Limb (tissue), 2 donors: ENCODE measurements around the gene FUT2.

Experiments used
- DNase-seq, 2 donors: peaks; one replicate each; pipeline ENCODE4 v3.0.0-alpha.2; 2016; ENCODE audit errors: extremely low spot score in 2 of 2

The FUT2 gene

DNA sequence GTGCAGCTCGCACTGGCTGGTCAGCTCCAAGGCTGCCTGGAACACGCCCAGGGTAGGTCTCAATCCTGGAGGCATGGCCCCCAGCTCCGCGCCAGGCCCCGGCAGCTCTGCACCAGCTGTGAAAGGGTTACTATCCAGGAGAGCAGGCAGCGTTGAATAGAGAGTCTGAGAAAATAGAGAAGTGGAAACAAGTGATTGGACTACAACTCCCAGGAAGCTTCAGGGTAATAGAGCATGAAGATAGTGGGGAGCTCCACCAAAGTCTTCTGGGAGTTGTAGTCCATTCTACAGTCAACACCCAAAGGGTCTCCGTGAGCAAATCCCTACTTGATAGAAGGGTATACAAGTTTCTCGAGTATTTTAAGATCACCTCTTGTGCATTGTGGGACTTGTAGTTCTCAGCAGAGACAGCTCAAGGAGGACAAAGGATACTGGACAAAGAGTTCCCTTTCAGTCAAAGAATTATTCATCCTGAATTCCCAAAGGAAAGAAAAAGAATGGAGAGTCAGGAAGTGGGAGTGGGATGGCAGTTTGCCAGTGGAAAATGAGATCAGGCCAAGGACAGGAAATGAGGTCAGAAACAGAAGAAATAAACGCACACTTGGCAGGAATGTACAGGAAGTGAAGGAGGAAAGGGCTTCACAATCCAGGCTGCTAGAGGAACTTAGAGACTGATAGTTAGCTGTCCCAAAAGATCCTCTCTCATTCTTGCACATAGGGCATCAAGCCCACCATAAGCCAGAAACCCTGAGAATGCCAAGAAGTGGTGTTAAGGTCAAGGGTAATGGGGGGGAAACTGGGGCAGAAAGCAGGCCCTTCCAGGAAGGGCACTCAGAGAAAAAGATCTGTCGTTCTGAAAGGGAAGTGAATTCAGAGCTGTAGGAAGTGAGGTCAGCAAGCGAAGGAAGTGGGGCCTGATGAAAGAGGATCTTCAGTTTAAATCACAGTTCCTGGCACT lies 29.3 kb downstream of the FUT2 start:
- peak; percentile 82 to 86 for DNase-seq

DNA sequence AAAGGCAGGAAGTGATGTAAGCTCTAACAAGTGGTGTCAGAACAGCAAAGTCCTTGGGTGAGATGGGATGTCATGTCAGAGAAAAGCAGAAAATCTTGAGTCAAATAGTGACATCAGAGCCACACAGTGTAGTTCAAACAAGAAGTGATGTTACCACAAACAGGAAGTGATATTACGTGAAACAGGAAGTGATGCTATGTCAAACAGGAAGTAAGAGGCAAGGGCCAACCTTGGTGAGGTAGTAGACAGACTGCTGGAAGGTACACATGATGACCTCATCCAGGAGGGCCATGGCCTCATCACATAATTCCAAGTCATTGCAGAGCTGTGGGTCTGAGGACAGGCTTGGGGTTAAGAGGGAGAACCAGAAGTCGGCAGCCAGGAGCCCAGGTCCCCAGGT lies 30.8 kb downstream of the FUT2 start:
- no peak for DNase-seq

DNA sequence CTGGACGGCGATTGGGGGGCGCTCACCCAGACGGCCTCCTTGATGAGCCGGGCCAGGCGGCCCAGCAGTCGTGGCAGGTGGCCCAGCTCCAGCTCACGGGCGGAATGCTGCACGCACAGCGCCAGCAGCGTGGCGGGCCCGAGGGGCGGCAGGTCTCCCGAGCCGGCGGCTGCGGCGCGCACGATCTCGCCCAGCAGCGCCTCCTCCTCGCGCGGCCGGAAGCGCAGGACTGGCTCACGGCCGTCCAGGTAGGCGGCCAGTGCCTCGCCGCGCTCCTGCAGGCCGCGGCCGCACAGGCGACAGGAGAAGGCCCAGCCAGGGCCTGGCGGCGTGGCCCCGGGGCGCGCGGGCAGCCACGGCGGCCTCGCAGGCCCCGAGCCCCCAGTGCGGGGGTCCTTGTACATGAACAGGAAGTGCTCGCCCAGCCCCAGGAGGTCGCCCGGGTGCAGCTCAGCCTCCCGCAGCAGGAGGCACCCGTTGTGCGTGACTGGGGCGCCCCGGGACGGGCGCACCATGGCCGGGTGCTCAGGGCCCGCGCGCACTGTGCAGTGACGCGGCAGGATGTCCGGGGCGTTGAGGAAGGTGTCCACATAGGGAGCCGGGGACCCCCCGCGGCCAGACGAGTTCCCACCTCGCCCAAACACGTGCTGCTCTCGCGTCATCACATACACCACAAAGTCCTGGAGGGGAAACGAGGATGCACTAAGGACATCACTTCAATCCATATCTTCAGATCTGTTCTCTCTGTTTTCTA lies 33.3 kb downstream of the FUT2 start:
- DNase-seq: no peak

DNA sequence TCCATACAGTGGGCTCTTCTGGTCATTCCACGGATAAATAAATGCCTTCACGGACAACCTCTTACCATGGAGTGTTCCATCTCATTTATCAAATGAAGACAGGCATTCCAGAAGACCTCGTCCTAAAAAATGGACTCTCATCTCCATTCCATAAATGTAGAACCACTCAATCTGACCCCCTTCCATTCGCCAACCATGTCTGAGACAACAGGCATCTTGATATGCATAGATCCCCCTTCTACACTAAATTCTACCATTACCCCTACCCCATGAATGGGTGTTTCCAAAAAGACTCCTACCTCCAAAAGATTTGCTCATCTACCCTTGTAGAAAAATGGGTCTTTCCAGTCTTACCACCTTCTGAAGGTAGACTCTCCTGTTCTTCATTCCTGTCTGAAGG lies 35.7 kb downstream of the FUT2 start:
- DNase-seq: no peak

DNA sequence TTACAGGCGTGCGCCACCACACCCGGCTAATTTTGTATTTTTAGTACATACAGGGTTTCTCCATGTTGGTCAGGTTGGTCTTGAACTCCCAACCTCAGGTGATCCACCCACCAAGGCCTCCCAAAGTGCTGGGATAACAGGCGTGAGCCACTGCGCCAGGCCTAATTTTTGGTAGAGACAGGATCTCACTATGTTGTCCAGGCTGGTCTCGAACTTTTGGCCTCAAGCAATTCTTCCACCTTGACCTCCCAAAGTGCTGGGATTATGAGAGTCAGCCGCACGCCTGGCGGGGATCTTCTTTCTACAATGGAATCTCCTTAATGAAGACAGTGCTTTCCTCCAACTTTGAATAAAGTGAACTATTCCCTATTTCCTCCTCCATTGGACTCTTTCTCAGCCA lies 38.9 kb downstream of the FUT2 start:
- no peak for DNase-seq

DNA sequence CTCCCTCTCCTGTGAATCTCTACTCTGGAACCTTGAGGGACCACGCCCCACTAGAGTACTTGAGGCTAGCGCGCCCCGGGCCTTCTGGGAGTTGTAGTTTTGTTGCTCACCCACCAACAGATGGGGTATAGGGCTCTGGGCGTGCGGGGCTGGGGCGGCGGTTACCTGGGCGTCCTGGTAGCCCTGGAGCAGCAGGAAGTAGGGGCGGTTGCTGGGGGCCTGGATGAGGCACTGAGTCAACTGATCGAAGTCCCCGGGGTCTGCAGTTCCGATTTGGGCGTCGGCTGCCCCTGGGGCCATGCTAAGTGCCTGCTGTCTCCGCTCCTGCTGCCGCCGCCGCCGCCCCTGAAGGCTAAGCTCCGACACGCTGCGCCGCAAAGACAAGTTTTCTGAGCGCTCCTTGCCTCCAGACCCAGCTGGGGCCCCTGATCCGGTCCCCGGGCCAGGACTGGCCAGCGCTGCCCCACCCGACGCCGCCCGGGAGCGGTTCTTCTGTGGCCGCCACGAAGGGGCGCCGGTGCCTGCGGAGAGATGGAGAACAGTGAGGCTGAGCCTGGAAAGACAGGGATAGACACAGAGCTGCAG lies 39.4 kb downstream of the FUT2 start:
- DNase-seq: peak in 1 of 2 donors; percentile 60

DNA sequence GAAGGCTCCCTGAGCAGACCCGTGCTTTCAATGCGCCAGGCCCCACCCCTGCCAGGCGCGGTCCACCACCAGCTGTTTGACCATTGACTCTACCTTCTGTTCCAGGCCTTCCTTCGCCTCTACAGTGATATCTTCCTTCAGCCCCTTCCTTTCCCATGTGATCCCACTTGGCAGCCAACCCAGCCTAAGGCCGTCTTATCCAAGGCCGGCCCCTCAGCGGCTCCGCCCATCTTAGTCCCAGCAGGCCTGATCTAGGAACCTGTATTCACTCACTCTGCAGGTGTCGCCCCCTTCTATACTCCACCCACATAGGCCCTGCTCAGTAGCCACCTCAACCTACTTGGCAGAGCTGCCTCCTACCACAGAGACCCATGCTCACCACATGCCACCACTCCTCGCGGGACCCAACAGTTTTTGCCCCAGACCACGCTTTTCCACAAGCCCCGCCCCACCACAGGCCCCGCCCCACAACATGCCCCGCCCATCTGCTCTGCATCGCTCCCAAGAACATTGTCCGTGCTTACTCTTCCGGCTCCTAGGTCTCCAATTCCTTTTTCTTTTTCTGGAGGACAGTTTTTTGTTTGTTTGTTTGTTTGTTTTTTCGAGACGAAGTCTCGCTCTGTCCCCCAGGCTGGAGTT lies 41.7 kb downstream of the FUT2 start:
- DNase-seq: no peak

DNA sequence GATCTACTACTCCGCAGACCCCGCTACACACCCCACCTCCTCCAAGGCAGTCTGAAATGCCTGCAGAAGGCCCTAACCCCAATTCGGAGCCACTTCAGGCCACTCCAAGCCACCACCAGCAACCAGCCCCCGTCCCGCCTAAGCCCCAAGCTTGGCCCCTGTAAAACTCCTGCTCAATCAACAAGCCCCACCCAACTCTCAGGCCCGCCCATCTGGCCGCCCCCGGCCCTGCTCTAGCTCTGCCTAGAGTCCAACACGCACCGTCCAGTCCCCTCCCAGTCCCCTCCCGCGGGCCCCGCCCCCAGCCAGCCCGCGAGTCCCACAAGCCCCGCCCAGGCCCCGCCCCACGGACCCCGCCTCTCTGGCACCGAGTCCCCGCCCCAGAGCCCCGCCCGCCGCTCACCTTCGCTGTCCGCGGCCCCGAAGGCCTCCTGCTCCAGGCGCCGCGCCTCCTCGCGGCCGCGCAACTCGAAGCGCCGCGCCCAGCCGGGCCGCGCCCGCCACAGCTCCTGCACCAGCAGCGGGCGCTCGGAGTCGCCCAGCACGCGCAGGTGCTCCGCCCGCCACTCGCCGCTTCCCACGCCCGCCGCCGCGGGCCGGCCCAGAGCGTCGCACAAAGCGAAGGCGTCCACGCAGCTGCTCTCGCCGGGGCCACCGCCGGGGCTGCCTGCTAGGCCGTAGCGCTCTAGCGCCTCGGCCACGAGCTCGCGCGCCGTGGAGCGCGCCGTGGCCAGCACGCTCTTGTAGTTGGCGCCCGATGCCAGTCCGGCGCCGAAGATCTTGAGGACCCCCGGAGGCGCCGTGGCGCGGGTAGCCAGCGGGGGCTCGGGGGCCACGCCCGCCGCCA lies 43.0 kb downstream of the FUT2 start:
- DNase-seq: peak; percentile 91 to 98

DNA sequence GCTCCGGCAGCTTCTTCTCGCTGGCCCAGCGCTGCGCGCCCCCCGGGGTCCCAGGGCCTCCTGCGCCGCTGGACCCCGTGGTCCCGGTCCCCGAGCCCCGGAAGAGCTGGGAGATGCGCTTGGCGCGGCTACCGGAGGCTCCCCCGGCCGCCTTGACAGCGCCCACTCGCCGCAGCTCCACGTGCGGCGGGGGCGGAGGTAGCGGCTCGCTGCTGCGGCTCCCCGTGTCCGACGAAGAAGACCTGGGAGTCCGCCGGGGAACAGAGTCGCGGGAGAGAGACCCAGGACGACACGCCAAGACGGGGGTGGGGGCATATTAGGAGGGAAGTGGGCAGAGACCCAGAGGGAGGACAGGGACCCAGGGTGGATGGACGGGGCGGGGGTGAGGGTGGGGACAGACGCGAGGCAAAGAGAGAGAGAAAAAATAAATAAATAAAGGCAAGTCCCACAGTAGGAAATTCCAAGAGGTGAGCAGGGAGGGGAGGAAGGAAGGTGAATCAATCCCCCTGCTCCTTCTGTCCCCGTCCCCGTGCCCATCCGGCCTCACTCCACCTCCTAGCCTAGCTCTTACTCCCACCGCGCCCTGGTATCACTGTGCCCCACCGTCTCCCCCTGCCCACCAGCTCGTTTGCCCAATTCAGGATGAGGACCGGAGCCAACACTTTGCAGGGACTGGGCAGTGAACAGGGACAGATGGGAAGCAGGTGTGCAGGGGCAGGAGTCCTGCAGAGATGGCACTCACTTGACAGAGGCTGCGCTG lies 43.8 kb downstream of the FUT2 start:
- peak in 1 of 2 donors; percentile 50 for DNase-seq

DNA sequence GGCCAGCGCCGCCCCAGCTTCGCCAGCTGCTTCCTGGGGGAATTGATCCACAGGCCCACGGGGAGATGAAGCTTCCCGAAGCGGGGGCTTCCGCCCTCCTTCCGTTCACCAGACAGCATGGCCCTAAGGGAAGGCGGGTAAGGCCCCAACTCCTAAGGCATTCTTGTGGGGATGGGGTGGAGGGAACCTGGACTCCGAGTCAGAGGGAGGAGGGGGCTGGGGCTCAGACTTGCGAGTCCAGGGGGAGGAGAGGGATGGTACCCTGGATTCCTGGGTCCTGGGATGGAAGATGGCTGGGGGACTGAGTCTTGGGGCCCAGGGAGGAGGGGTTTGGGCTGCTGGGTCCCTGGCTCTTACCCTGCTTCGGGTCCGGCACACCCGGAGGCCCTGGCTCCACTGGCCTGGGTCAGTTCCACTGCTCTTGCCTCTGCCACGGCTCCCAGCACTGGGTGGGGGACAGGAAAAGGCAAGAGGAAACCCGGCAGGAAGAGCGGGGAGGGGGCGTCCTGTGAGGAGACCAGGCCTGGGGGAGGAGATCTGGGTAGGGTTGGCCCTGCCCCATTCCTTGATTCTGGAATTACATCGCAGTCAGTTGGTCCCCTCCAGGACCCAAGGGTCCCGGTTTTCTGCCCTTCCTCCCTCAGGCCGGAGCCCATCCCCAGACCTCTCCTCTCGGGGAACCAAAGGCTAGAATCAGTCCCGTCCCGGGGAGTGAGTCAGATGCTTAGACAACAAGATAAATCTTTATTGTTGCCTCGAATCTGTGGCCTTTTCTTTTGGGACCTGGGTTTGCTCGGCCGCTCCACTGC lies 44.6 kb downstream of the FUT2 start, which contains the start of gene RASIP1:
Gene RASIP1, minus strand, starts transcription at position 447 of the 809 bp plus-strand sequence. Its CDS starts 328 bp downstream, at position 119.
- DNase-seq: no peak

DNA sequence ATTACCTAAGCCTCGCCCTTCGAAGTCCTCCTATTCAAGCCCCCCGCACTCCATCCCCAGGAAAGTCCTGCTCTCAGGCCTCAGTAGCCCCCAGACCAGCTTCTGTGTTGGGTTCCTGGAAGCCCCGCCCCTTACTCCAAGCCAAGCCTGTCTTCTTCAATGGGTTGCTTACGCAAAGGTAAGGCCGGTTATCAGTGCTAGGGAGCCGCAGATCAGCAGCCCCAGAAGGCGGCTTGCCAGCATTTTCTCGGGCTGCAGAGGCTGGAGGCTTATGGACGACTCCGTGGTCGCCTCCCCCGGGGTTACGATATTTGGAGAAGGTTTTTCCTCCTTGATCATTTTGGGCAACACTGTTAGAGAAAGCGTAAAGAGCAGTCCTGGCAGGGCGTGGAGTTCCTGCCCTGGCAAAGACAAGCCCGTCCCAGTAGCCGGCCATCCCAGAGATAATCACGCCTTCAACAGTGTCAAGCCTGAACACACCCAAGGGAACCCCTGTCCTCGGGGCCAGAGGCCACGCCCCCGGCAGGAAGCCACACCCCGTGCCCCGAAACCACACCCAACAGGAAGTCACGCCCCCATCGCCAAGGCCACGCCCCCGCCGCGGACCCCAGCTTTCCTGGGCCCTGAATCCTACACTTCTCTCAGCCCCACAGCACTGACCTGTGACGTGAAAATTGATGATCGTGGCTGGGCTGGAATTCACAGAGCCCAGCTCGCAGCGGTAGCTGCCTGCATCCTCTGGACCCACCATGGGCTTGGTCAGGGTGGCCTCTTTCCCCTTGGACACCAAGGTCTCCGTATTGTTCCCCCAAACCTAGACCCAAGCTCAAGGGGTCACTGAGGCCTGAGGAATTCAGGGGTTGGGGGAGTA lies 45.6 kb downstream of the FUT2 start:
- peak in 1 of 2 donors; percentile 61 for DNase-seq

DNA sequence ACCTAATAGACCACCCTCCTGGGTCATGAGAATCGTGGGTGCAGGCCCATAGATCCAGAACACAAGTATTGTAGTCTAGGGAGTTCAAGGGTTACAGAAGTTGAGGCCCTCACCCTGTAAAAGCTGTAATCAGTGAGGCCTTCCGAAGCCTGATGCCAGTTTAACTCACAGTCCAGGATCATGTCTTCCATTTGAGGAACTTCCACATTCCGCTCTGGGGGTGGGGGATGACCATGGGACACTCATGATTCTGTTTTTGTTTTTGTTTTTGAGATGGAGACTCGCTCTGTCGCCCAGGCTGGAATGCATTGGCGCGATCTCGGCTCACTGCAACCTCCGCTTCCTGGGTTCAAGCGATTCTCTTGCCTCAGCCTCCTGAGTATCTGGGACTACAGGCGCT lies 46.3 kb downstream of the FUT2 start:
- no peak for DNase-seq

DNA sequence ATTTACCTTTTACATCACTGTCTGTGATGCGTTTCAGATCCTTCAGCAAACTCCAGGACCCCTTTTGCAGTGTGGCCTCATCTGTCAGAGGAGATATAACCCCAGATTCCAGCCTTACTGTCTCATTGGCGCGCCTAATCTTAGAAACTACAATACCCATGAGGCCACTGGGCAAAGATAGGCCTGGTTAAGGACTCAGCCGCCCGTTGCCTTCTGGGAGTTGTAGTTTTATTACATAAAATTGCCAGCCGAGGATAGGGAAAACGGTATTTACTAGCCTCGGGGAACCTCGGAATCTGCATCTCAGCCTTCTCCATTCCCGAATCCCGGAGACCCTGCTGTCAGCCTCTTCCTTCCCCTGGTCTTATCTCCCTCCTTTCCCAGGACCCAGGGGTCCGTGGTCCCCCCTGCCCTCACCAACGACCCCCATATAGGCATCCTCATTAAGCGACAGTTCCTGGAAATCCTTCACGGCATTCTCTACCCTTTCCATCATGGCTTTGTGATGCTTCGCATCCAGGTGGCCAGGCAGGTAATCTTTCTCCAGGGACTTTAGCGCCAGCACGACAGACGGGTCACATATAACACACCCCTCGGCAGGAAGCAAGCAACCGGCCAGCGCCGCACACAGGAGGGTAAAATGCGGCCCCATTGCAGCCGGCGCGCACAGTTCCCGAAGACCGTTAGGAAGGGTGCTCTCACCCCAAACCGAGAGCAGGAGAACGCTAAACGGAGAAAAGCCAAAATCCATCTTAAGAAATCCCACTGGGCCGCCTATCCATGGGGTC lies 49.6 kb downstream of the FUT2 start:
- DNase-seq: peak; percentile 64 to 72

DNA sequence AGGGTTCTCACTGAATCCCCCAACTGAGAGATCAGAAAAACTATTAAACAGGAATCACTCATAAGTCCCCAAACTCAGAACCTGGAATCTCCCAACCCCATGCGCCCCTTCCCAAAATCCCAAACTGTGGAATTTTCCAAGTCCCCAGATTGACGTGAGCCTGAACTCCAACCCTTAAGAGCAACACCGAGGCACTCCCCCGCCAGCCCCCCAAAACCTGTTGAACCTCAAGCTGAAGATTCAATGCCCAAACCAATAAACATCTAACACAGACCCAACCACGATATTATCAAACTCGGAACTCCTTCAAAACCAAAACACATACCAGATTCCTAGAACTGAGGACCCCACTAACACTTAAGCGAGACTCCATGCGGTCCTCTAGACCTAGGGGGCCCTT lies 50.3 kb downstream of the FUT2 start:
- DNase-seq: no peak

DNA sequence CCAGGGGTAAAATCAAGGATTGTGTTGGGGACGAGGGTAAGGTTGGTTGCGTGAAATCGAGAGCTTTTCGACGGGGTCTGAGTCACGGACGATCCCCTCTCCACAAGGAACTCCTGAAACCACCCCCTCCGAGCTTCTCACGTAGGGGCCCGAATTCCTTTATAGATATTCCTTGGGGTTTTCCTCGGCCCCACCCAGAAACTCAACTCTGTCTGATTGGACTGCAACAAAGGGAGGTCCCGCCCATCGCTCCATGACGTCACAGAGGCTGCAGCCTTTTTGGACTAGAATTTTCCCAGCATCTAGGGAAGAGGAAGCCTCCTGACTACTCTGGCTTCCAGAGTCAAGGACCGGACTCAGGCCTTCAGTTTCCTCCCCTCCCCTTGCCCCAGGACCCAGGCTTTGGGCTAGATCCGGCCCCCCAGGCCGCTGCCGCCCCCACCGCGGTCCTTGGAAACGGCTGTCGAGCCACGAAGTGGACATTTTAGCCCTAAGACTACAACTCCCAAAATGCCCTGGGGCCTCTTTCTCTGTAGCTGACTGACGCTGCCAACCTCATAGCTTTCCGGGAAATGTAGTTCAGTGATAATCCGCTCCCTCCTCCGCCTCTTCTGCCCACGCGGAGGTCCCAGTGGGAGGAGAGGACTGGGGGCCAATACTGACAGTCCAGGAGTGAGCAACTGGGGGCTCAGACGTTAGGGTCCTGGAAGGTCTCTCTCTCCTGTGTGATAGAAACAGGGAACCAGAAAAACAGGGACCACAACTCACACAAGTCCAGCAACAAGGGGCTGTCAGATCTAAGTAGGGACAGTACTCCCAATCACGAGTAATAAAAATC lies 51.2 kb downstream of the FUT2 start, which contains the start of gene IZUMO1:
Gene IZUMO1, minus strand, starts transcription at position 172 of the 838 bp plus-strand sequence. CDS start 1,050 bp downstream, outside the sequence.
- DNase-seq: peak; percentile 85 to 90

DNA sequence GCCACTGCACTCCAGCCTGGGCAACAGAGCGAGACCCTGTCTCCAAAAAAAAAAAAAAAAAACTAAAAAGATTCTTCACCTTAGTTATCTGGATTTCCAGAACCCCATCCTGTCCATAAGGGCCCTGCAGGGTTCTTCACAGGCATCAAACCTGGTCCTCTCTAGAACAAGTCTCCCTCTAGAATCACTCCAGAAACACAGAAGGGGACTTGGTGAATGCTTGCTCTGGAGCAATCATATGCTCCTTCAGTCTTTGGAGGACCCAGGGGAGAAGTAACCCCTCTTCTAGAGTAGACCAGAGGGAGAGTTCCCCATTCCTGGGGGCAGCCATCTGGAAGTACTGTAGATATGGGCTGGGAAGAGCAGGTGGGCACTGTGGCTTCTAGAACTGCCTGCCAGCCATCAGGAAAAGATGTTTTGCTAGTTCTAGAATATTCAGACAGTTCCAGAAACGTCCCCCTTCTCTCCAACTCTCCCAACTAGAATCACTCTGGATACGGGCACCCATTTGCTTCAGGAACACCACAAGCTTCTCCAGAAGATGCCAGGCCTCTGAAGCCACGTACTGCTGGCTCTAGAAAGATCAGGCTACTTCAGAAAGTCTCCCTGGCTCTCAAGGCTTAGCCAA lies 53.9 kb downstream of the FUT2 start:
- DNase-seq: no peak
